ENCODE measurements around the gene KCNJ6. TPM values are rescaled to one million over a fixed set of nuclear protein-coding genes. Genes with fewer than 3 reads are reported as not detected.
A peak's percentile ranks its signal among the peaks of the same experiment; 100 is the strongest.

The KCNJ6 gene
- total and polyA plus RNA-seq, 5 experiments from 2014 or later = not detected

- POLR2A ChIA-PET = no interaction called here
- Mint-ChIP-seq H3K4me1 (no peaks in the 10 kb centered on the region), H3K27me3 (peaks cover 1 to 13% (median 7%) of the 10 kb centered on the region in 5 donors), H3K4me3 (no peak overlapping the region), H3K36me3 (no peaks in the 10 kb centered on the region), H3K27ac (no peak overlapping the region), H3K9me3 (peaks cover 0 to 2% (median 0%) of the 10 kb centered on the region in 9 donors)
- ATAC-seq (no peak), DNase-seq (no peak)
Measured at GRCh38 chr21:37684547-37684946, 231.7 kb downstream of the KCNJ6 start.

- ATAC-seq = no peak
- Mint-ChIP-seq H3K4me1 (no peaks in the 10 kb centered on the region), H3K27ac (no peak overlapping the region), H3K36me3 (no peaks in the 10 kb centered on the region), H3K27me3 (peaks cover 1 to 13% (median 6%) of the 10 kb centered on the region in 5 donors), H3K9me3 (peaks cover 0 to 2% (median 0%) of the 10 kb centered on the region in 9 donors), H3K4me3 (no peak overlapping the region)
- POLR2A ChIA-PET = no interaction called here
- DNase-seq = no peak
Measured at GRCh38 chr21:37684115-37684493, 232.2 kb downstream of the KCNJ6 start.

- Mint-ChIP-seq H3K36me3 (no peaks in the 10 kb centered on the region), H3K4me3 (no peak overlapping the region), H3K9me3 (peaks cover 0 to 6% (median 0%) of the 10 kb centered on the region in 9 donors), H3K27ac (no peak overlapping the region), H3K27me3 (peaks cover 1 to 13% (median 6%) of the 10 kb centered on the region in 5 donors), H3K4me1 (no peaks in the 10 kb centered on the region)
- POLR2A ChIA-PET = no interaction called here
- no peak for DNase-seq
- no peak for ATAC-seq
Measured at GRCh38 chr21:37683396-37684114, 232.7 kb downstream of the KCNJ6 start.

GRCh38 chr21:37682966-37683365 is 233.3 kb downstream of the KCNJ6 start:
- peaks cover 5 to 13% (median 10%) of the 10 kb centered on the region in 5 donors for H3K27me3 Mint-ChIP-seq
- peaks cover 0 to 8% (median 0%) of the 10 kb centered on the region in 9 donors for H3K9me3 Mint-ChIP-seq
- no peaks in the 10 kb centered on the region for H3K4me1 Mint-ChIP-seq
- H3K27ac Mint-ChIP-seq = no peak overlapping the region
- POLR2A ChIA-PET = no interaction called here
- no peaks in the 10 kb centered on the region for H3K36me3 Mint-ChIP-seq
- no peak overlapping the region for H3K4me3 Mint-ChIP-seq
- no peak for ATAC-seq
- DNase-seq = no peak

- ATAC-seq (no peak), DNase-seq (no peak)
- Mint-ChIP-seq H3K36me3 (no peaks in the 10 kb centered on the region), H3K4me1 (no peaks in the 10 kb centered on the region), H3K27ac (no peak overlapping the region), H3K27me3 (peaks cover 25 to 42% (median 38%) of the 10 kb centered on the region in 5 donors), H3K4me3 (no peak overlapping the region), H3K9me3 (peaks cover 0 to 8% (median 0%) of the 10 kb centered on the region in 9 donors)
- POLR2A ChIA-PET = no interaction called here
Measured at GRCh38 chr21:37677006-37677405, 239.3 kb downstream of the KCNJ6 start.

- no peaks in the 10 kb centered on the region for H3K4me1 Mint-ChIP-seq
- DNase-seq (peak in 9 of 10 donors; percentile 5 to 54 (median 40)), ATAC-seq (peak; percentile 58 to 59)
- H3K36me3 Mint-ChIP-seq = no peaks in the 10 kb centered on the region
- no peak overlapping the region for H3K27ac Mint-ChIP-seq
- peaks cover 0 to 8% (median 0%) of the 10 kb centered on the region in 9 donors for H3K9me3 Mint-ChIP-seq
- peaks cover 20 to 43% (median 38%) of the 10 kb centered on the region in 5 donors for H3K27me3 Mint-ChIP-seq
- POLR2A ChIA-PET = no interaction called here
- H3K4me3 Mint-ChIP-seq = no peak overlapping the region
Measured at GRCh38 chr21:37675202-37675801, 241.0 kb downstream of the KCNJ6 start.

- POLR2A ChIA-PET = no interaction called here
- Mint-ChIP-seq H3K27ac (peak overlapping the region in 1 of 10 donors; percentile 73), H3K4me3 (no peak overlapping the region), H3K36me3 (no peaks in the 10 kb centered on the region), H3K4me1 (no peaks in the 10 kb centered on the region), H3K27me3 (peaks cover 20 to 43% (median 38%) of the 10 kb centered on the region in 5 donors), H3K9me3 (peaks cover 0 to 7% (median 0%) of the 10 kb centered on the region in 9 donors)
- DNase-seq = no peak
- ATAC-seq = no peak
Measured at GRCh38 chr21:37673801-37674575, 242.3 kb downstream of the KCNJ6 start.

- no peak for ATAC-seq
- POLR2A ChIA-PET = no interaction called here
- DNase-seq = no peak
- Mint-ChIP-seq H3K4me3 (no peak overlapping the region), H3K27ac (no peak overlapping the region), H3K27me3 (peaks cover 16 to 38% (median 27%) of the 10 kb centered on the region in 5 donors), H3K9me3 (no peaks in the 10 kb centered on the region), H3K36me3 (no peaks in the 10 kb centered on the region), H3K4me1 (no peaks in the 10 kb centered on the region)
Measured at GRCh38 chr21:37671381-37671780, 244.9 kb downstream of the KCNJ6 start.

- Mint-ChIP-seq H3K9me3 (no peaks in the 10 kb centered on the region), H3K36me3 (no peaks in the 10 kb centered on the region), H3K4me3 (no peak overlapping the region), H3K27me3 (peaks cover 15 to 38% (median 26%) of the 10 kb centered on the region in 5 donors), H3K4me1 (no peaks in the 10 kb centered on the region), H3K27ac (no peak overlapping the region)
- POLR2A ChIA-PET = no interaction called here
- DNase-seq (no peak), ATAC-seq (no peak)
Measured at GRCh38 chr21:37670883-37671282, 245.4 kb downstream of the KCNJ6 start.

- DNase-seq (no peak), ATAC-seq (no peak)
- peaks cover 10 to 39% (median 18%) of the 10 kb centered on the region in 5 donors for H3K27me3 Mint-ChIP-seq
- no peaks in the 10 kb centered on the region for H3K36me3 Mint-ChIP-seq
- H3K9me3 Mint-ChIP-seq = no peaks in the 10 kb centered on the region
- POLR2A ChIA-PET = no interaction called here
- H3K4me1 Mint-ChIP-seq = no peaks in the 10 kb centered on the region
- no peak overlapping the region for H3K4me3 Mint-ChIP-seq
- no peak overlapping the region for H3K27ac Mint-ChIP-seq
Measured at GRCh38 chr21:37669249-37669648, 247.0 kb downstream of the KCNJ6 start.

GRCh38 chr21:37668462-37669239 is 247.6 kb downstream of the KCNJ6 start:
- no peak overlapping the region for H3K27ac Mint-ChIP-seq
- H3K27me3 Mint-ChIP-seq = peaks cover 6 to 33% (median 13%) of the 10 kb centered on the region in 5 donors
- no peaks in the 10 kb centered on the region for H3K9me3 Mint-ChIP-seq
- no peak overlapping the region for H3K4me3 Mint-ChIP-seq
- DNase-seq (no peak), ATAC-seq (no peak)
- no peaks in the 10 kb centered on the region for H3K36me3 Mint-ChIP-seq
- no peaks in the 10 kb centered on the region for H3K4me1 Mint-ChIP-seq
- POLR2A ChIA-PET = no interaction called here

GRCh38 chr21:37667380-37667779 is 248.9 kb downstream of the KCNJ6 start:
- ATAC-seq = no peak
- Mint-ChIP-seq H3K4me3 (no peak overlapping the region), H3K27ac (no peak overlapping the region), H3K36me3 (no peaks in the 10 kb centered on the region), H3K4me1 (no peaks in the 10 kb centered on the region), H3K9me3 (no peaks in the 10 kb centered on the region), H3K27me3 (peaks cover 0 to 20% (median 8%) of the 10 kb centered on the region in 5 donors)
- DNase-seq = no peak
- POLR2A ChIA-PET = no interaction called here
